Activated CD4-positive, CD25-positive, alpha-beta regulatory T cell treated with anti-CD3 and anti-CD28 coated beads, Interleukin-2, amount 50 U/mL, for 24 hours (primary cell): Measurements from ENCODE around the gene F2R.
A peak's percentile ranks its signal among the peaks of the same experiment; 100 is the strongest.

ENCODE experiments used
- ATAC-seq, 2 donors: fragments of 150-1000 bp; cut with Tn5 transposase; one replicate each; pipeline ENCODE4 v1.10.0; 2021; ENCODE audit warnings: mild to moderate bottlenecking in 1 of 2, moderate library complexity in 1 of 2

The F2R gene

DNA sequence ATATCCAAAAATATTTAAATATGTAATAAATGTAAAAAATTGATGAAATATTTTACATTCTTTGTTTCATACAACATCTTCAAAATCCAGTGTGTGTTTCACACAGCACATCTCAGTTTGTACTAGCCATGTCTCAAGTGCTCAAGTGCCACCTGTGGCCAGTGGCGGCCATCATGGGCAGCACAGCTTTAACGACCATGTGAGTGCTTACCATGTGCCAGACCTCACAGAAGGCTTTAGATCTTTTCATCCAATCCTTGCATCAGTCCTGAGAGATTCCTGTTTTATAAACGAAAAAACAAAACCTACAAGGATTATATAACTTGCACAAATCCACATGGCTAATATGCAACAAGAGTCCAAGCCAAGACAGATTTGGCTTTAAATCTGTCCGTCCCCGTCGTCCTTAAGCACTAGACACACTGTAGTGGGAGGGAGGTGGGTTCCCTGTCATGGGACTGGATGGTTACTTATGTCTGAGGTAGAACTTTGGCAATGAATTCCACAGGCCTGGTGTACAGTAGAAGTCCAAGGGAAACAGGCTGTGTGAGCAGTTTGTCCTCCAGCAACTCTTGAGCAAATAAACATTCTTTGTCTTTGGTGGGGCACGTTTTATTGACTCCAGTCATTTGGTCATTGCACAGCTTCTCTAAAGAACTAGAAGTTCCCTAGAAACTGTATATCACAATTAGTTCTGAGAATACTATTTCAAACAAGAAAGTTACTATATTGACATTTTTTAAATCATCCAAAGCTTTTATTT, 25.0 kb upstream of the F2R start:
- no peak for ATAC-seq

- peak; percentile 65 to 72 for ATAC-seq
Measured at GRCh38 chr5:76691467-76692273, 24.3 kb upstream of the F2R start.

DNA sequence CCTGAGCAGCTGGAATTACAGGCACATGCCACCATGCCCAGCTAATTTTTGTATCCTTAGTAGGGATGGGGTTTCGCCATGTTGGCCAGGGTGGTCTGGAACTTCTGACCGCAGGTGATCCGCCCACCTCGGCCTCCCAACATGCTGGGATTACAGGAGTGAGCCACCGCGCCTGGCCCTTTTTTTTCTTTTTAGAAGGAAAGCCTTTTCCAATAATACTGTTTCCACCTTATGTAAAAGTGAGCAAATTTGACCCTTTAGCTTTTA, 23.7 kb upstream of the F2R start:
- no peak for ATAC-seq

GRCh38 chr5:76692651-76693050, 23.3 kb upstream of the F2R start:
- no peak for ATAC-seq

- ATAC-seq, result no peak
Measured at GRCh38 chr5:76693141-76693540, 22.8 kb upstream of the F2R start.

DNA sequence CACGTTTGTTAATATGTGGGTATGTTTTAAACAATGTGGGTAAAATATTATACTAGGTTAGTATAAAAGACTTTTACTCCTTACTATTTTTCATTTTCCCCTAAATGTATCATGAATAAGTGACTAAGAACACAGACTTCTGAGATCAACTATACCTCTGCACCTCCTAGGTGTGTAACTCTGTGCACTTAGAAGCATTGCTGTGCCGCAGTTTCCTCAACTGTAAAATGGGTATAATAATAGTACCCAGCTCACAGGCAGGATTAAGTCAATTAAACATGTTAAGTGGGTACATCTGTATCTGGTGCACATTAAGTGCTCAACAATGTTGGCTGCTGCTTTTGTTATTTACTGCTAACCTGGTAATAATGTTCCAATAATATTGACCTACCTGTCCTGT, 21.6 kb upstream of the F2R start:
- ATAC-seq, result no peak

DNA sequence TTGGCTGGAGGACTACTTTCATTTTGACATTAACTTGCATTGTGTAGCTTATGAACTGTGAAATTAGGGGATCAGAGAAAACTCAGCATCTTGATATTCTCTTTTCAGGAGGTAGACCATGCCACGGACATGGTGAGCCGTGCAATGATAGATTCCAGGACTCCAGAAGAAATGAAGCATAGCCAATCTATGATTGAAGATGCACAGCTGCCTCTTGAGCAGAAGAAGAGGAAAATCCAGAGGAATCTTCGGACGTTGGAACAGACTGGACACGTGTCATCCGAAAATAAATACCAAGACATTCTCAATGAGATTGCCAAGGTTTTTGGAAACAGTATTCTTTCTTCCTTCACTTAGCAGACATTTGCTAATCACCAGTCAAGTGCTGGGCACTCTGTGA, 20.6 kb upstream of the F2R start:
- ATAC-seq, result no peak

DNA sequence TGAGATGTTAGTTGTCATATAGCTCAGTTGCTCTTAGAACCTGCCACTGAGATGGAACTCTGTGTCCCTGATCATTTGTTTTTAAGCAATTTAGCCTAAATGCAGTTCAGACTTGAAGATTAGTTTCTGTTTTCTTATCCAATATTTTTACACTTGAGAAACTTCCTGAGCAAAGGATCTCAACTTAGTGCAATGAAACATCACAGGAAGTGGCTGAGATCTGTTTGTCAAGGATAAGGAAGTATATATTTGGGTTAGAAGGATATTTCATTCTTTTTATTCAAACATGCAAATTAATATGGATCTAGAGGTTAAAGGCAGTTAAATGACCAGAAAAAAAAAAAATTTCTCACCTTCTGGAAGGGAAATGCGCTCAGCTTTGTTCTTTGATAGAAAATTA, 19.7 kb upstream of the F2R start:
- no peak for ATAC-seq

DNA sequence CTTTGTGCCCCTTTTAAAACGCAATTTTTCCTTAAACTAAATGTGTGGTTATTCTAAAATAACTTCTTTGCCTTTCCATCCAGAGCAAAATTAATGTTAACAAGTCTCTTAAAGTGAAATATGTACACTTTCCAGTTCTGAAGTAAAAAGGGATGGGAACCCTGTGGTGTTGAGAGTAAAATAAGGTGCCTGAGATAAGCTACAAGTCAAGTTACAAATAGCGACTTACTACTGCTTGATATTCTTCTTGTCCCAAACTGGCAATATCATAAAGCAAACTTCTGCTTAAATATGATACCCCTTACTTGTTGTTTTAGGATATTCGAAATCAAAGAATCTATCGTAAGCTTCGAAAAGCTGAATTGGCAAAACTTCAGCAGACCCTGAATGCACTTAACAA, 18.3 kb upstream of the F2R start:
- ATAC-seq, result no peak

GRCh38 chr5:76700571-76700970, 15.4 kb upstream of the F2R start:
- no peak for ATAC-seq

DNA sequence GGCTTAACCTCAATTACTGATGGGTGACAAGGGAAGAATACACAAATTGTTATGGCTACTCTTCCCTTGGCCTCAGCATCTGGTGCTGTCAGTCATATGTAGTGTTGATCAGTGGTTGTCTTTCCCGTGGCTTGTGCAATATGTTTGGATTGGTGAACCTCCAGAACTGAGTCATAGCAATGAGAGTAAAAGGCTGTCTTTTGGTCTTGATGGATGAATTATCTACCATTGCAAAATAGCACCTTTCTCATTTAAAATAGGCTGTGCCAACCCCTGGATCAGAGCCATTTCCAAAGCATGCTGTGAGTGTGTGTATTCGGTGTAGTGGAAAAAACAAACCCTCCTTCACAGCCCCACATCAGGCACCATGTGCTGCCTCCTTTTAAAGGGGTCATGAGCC, 14.6 kb upstream of the F2R start:
- ATAC-seq, result no peak

GRCh38 chr5:76703707-76704106, 12.2 kb upstream of the F2R start:
- ATAC-seq, result no peak

DNA sequence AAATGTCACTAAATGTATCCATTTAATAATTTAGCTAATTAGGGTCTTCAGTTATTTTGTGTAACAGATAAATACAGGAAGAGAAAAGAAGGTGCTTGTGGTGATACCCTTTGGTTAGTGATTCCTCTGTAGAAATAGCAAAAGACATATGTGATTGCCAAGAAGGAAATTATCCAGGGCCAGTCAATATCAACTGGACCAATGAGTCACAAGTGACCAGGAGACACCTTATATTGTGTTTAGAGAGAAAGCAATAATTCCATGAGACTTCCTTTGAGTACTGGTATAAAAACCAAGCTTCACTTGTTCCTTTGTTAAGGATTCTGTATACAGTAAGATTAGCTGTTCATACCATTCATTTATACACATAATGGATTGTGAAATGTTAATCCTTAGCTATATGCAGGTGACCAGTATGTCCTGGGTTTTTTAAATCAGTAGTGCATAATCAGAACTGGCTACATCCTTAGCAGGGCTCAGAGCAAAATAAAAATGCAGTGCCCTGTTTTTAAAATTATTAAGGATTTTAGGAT, 11.7 kb upstream of the F2R start:
- no peak for ATAC-seq

- no peak for ATAC-seq
Measured at GRCh38 chr5:76705574-76705973, 10.4 kb upstream of the F2R start.

DNA sequence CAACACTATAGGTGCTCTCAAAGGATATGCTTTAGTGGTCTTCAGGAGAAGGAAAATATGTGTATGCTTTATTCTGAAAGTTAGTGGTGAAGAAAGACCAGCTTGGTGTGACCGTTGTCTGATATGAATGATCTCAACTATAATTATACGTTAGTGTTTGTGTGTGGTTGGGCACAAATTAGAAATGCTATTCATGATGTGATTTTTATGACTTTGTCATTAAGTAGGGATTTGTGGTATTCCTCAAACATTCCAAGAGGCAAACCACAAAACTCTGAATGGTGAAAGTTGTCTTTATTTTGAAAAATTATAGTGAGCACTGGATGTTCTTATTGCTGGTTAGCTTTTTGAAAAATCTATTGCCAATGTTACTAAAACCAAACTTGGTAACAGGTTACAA, 6.2 kb upstream of the F2R start:
- no peak for ATAC-seq

DNA sequence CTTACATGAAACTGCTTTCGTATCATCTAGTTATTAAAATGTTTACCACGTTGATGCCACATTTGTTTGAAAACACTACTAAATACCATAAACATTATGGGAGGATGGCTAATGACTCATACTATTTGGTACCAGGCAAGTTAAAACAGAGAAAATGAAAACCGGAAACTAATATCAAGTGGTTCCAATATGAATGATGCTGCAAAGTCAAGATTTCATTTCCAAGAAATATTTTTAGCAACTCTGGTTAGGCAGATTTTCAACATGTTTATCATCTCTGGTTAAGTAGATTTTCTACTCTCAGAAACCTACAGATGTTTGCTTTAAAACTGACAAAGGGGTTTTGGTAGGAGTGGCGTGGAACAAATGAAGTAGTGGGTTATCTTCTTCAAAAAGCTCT, 4.9 kb upstream of the F2R start:
- ATAC-seq, result peak in 1 of 2 donors; percentile 58

- ATAC-seq, result no peak
Measured at GRCh38 chr5:76714751-76715485, 1.0 kb upstream of the F2R start.

- no peak for ATAC-seq
Measured at GRCh38 chr5:76715486-76715735, 515 bp upstream of the F2R start.

- no peak for ATAC-seq
Measured at GRCh38 chr5:76716456-76717157, 681 bp downstream of the F2R start.

DNA sequence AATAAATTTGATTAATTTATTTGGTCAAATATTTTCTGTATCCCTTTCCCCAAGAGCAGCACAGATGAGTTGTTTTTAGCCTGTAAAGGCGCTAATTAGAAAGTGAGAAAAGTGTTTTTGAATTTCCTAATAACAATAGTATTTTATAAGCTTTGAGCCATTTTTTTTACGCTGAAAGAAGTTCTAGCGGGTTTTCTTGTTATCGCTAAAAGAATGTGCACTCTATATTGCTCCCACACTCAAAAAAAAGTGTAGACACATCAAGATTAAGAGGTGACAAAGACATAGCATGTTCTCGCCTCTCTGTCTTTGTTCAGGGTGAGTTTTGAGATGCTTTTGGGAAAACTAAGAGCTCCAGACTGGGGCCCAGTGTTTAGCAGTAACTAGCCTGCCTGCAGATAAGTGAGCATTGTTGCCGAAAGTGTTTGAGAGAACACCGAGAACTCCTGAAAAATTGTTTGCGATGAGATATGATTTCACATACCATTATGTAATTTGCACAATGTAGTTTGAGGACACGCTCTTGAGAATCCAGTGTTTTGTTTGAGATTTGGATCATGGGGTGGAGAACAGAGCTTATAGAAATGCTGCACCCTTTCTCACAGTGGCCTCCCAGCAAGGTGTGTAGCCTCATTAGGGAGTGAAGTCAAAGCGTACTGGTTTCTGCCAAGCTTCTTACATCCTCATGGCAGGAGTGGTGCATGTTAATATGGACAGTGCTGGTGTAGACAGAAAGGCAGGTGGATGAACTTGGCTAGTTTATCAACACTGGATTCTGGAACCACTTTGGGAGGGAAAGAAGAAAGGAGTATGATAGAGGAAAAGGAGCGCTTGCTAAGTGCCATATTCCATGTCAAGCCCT, 1.5 kb downstream of the F2R start:
- no peak for ATAC-seq

- ATAC-seq, result no peak
Measured at GRCh38 chr5:76718381-76718832, 2.5 kb downstream of the F2R start.

GRCh38 chr5:76718880-76719279, 3.0 kb downstream of the F2R start:
- no peak for ATAC-seq
